COR-L47 (cell line): ENCODE data around the gene GPC5.
"Not testable (repeated sequence)": the region's sequence is repeated elsewhere in the genome, so short reads cannot be mapped to it uniquely, and the experiment has no call there.

Source experiments
- DNase-seq: peaks from one replicate; lab custom pipeline; 2025; lab: John Stamatoyannopoulos, UW

The GPC5 gene

GRCh38 chr13:91879360-91879759, 480.9 kb downstream of the GPC5 start:
- DNase-seq, result no peak

GRCh38 chr13:91882918-91883317, 484.5 kb downstream of the GPC5 start:
- DNase-seq, result no peak

GRCh38 chr13:91889641-91890040, 491.2 kb downstream of the GPC5 start:
- no peak for DNase-seq

GRCh38 chr13:91891141-91891540, 492.7 kb downstream of the GPC5 start:
- no peak for DNase-seq

- no peak for DNase-seq
These were observed 494.6 kb downstream of the GPC5 start for GRCh38 chr13:91893040-91893439.

GRCh38 chr13:91894316-91894715, 495.9 kb downstream of the GPC5 start:
- DNase-seq, result peak; percentile 18

GRCh38 chr13:91896547-91896946, 498.1 kb downstream of the GPC5 start:
- DNase-seq, result no peak

- not testable (repeated sequence) for DNase-seq
These were observed 500.6 kb downstream of the GPC5 start for GRCh38 chr13:91898986-91899385.

- DNase-seq, result no peak
These were observed 503.9 kb downstream of the GPC5 start for GRCh38 chr13:91902291-91902690.

GRCh38 chr13:91904005-91904404, 505.6 kb downstream of the GPC5 start:
- no peak for DNase-seq

GRCh38 chr13:91904597-91904996, 506.2 kb downstream of the GPC5 start:
- no peak for DNase-seq

GRCh38 chr13:91907398-91907797, 509.0 kb downstream of the GPC5 start:
- no peak for DNase-seq

- no peak for DNase-seq
These were observed 511.2 kb downstream of the GPC5 start for GRCh38 chr13:91909617-91910016.

GRCh38 chr13:91922969-91923592, 524.7 kb downstream of the GPC5 start:
- no peak for DNase-seq

GRCh38 chr13:91930687-91931086, 532.3 kb downstream of the GPC5 start:
- no peak for DNase-seq

- no peak for DNase-seq
These were observed 535.9 kb downstream of the GPC5 start for GRCh38 chr13:91934354-91934753.

- DNase-seq, result peak; percentile 56
These were observed 548.2 kb downstream of the GPC5 start for GRCh38 chr13:91946498-91947070.

GRCh38 chr13:91948736-91949135, 550.3 kb downstream of the GPC5 start:
- no peak for DNase-seq

- no peak for DNase-seq
These were observed 552.4 kb downstream of the GPC5 start for GRCh38 chr13:91950803-91951202.

- DNase-seq, result no peak
These were observed 557.3 kb downstream of the GPC5 start for GRCh38 chr13:91955546-91956355.

- no peak for DNase-seq
These were observed 562.5 kb downstream of the GPC5 start for GRCh38 chr13:91960947-91961346.

- DNase-seq, result no peak
These were observed 564.5 kb downstream of the GPC5 start for GRCh38 chr13:91962946-91963345.

GRCh38 chr13:91965511-91965910, 567.1 kb downstream of the GPC5 start:
- no peak for DNase-seq
